GM23338 (cell line): ENCODE data around the gene ICAM3. TPM values are rescaled to one million over a fixed set of nuclear protein-coding genes. Genes with fewer than 3 reads are reported as not detected.

Experiments
- ATAC-seq: fragments of 200-7000 bp; cut with Tn5 transposase; 3 replicates; pipeline ENCODE4 v1.9.1; 2020
- DNase-seq: peaks from one replicate; pipeline ENCODE4 v3.0.0-alpha.2; 2015; ENCODE audit warnings: low spot score
- H2AFZ ChIP-seq: fragments of 200-600 bp; sonication (generic); 2 replicates; pipeline ENCODE4 v1.8.0; 2016; ENCODE audit warnings: antibody characterized with exemption, mild to moderate bottlenecking, moderate library complexity
- H3F3A ChIP-seq: fragments of 200-600 bp; sonication (generic); replicated peaks from 2 replicates; pipeline ENCODE4 v1.8.0; 2017; ENCODE audit warnings: antibody characterized with exemption, mixed run types, low read depth
- H3K27ac ChIP-seq: fragments of 200-600 bp; sonication (generic); 2 replicates; pipeline ENCODE4 v1.6.1; 2016; ENCODE audit warnings: low read depth
- H3K27me3 ChIP-seq: fragments of 200-600 bp; sonication (generic); 2 replicates; pipeline ENCODE4 v1.8.0; 2016; ENCODE audit warnings: mild to moderate bottlenecking, mixed run types, moderate library complexity; ENCODE audit not compliant: insufficient read depth
- H3K36me3 ChIP-seq: fragments of 200-600 bp; sonication (generic); 2 replicates; pipeline ENCODE4 v1.8.0; 2016; ENCODE audit warnings: mild to moderate bottlenecking; ENCODE audit not compliant: insufficient read depth
- H3K4me1 ChIP-seq: fragments of 200-600 bp; sonication (generic); 2 replicates; pipeline ENCODE4 v1.8.0; 2016; ENCODE audit warnings: mild to moderate bottlenecking, moderate library complexity; ENCODE audit not compliant: insufficient read depth
- H3K4me2 ChIP-seq: fragments of 200-600 bp; sonication (generic); 2 replicates; pipeline ENCODE4 v1.7.1; 2017; ENCODE audit warnings: mixed run types
- H3K4me3 ChIP-seq: fragments of 200-600 bp; sonication (generic); 2 replicates; pipeline ENCODE4 v1.6.1; 2016; ENCODE audit warnings: mixed run types
- H3K79me2 ChIP-seq: fragments of 200-600 bp; sonication (generic); replicated peaks from 2 replicates; pipeline ENCODE4 v1.8.0; 2017; ENCODE audit warnings: mild to moderate bottlenecking; ENCODE audit not compliant: insufficient read depth
- H3K9me2 ChIP-seq: fragments of 200-600 bp; sonication (generic); 2 replicates; pipeline ENCODE4 v1.8.0; 2017; ENCODE audit not compliant: insufficient read depth
- H4K20me1 ChIP-seq: fragments of 200-600 bp; sonication (generic); replicated peaks from 2 replicates; pipeline ENCODE4 v1.8.0; 2017; ENCODE audit warnings: mild to moderate bottlenecking; ENCODE audit not compliant: insufficient read depth
- H3K27ac Mint-ChIP-seq: 2 replicates; pipeline ENCODE4 v1.8.0; 2020; ENCODE audit warnings: inconsistent platforms, mild to moderate bottlenecking, moderate library complexity, mixed read lengths
- H3K27me3 Mint-ChIP-seq: 3 replicates; pipeline ENCODE4 v1.8.0; 2022; ENCODE audit warnings: low read depth, mild to moderate bottlenecking, moderate library complexity, mixed read lengths, inconsistent platforms; ENCODE audit not compliant: insufficient read depth, poor library complexity
- H3K36me3 Mint-ChIP-seq: 3 replicates; pipeline ENCODE4 v1.8.0; 2021; ENCODE audit warnings: low read depth, mild to moderate bottlenecking, inconsistent platforms, moderate library complexity, mixed read lengths
- H3K4me1 Mint-ChIP-seq: 3 replicates; pipeline ENCODE4 v1.8.0; 2020; ENCODE audit warnings: mild to moderate bottlenecking, inconsistent platforms, mixed read lengths
- H3K4me3 Mint-ChIP-seq: 3 replicates; pipeline ENCODE4 v1.8.0; 2021; ENCODE audit warnings: moderate library complexity, mild to moderate bottlenecking, inconsistent platforms, mixed read lengths
- H3K9me3 Mint-ChIP-seq: 3 replicates; pipeline ENCODE4 v1.8.0; 2020; ENCODE audit warnings: moderate library complexity, mild to moderate bottlenecking, inconsistent platforms, mixed read lengths
- CREB1 ChIP-seq: fragments of 250-450 bp; sonication (Bioruptor Pico); IDR thresholded peaks from 2 replicates; pipeline ENCODE4 v1.5.0; 2020; ENCODE audit warnings: low read depth, mild to moderate bottlenecking, moderate library complexity
- EZH2 ChIP-seq: fragments of 200-600 bp; sonication (generic); IDR thresholded peaks from one replicate; pipeline ENCODE4 v1.8.0; 2017; ENCODE audit warnings: antibody characterized with exemption, mild to moderate bottlenecking, low read depth; ENCODE audit not compliant: unreplicated experiment
- EZH2phosphoT487 ChIP-seq: fragments of 200-600 bp; sonication (generic); IDR thresholded peaks from one replicate; pipeline ENCODE4 v1.8.1; 2018; ENCODE audit warnings: antibody characterized with exemption; ENCODE audit not compliant: unreplicated experiment
- JUNB ChIP-seq: IDR thresholded peaks from one replicate; pipeline ENCODE4 v1.6.1; 2016; ENCODE audit warnings: antibody characterized with exemption; ENCODE audit not compliant: unreplicated experiment
- NANOG ChIP-seq: IDR thresholded peaks from 2 replicates; pipeline ENCODE4 v1.6.1; 2016; ENCODE audit warnings: antibody characterized with exemption, borderline replicate concordance
- POLR2AphosphoS5 ChIP-seq: IDR thresholded peaks from 2 replicates; pipeline ENCODE4 v1.6.1; 2016; ENCODE audit warnings: antibody characterized with exemption, low read depth
- STAT1 ChIP-seq: IDR thresholded peaks from one replicate; pipeline ENCODE4 v1.6.1; 2016; ENCODE audit warnings: antibody characterized with exemption; ENCODE audit not compliant: unreplicated experiment
- ZNF114 ChIP-seq: fragments of 250-450 bp; sonication (Bioruptor Pico); IDR thresholded peaks from 2 replicates; pipeline ENCODE4 v1.5.0; 2020; ENCODE audit warnings: mild to moderate bottlenecking, moderate library complexity
- ZNF331 ChIP-seq: fragments of 250-450 bp; sonication (Bioruptor Pico); IDR thresholded peaks from 2 replicates; pipeline ENCODE4 v1.5.0; 2020; ENCODE audit warnings: low read depth, mild to moderate bottlenecking, moderate library complexity
- polyA plus RNA-seq: library from polyadenylated mRNA; unstranded; fragments of >200 nt; fragmentation: Nextera tagmentation; extraction: Ambion mirVana; gene quantifications from 2 replicates; pipeline ENCODE4 v1.2.1, GENCODE V29; 2016
- total RNA-seq: library from RNA; depleted of rRNA; stranded (reverse); fragments of >200 nt; shearing (Covaris generic); gene quantifications from 2 replicates; pipeline ENCODE4 v1.2.3, GENCODE V29; 2014
- TF ChIP-seq, protein P1 (sequence below): IDR thresholded peaks from 2 replicates; pipeline ENCODE4 v1.6.1; 2016; ENCODE audit warnings: antibody characterized with exemption
- TF ChIP-seq, protein P2 (sequence below): fragments of 250-450 bp; sonication (Bioruptor Pico); IDR thresholded peaks from 2 replicates; pipeline ENCODE4 v1.5.0; 2020; ENCODE audit warnings: mild to moderate bottlenecking, moderate library complexity
- TF ChIP-seq, protein P3 (sequence below): IDR thresholded peaks from one replicate; pipeline ENCODE4 v1.6.1; 2018; ENCODE audit warnings: antibody characterized with exemption; ENCODE audit not compliant: unreplicated experiment
- TF ChIP-seq, protein P4 (sequence below), 2 experiments: fragments of 200-600 bp in 1 of 2; sonication (generic) in 1 of 2; conservative IDR thresholded peaks; 2 replicates each; pipeline versions ENCODE4 v1.5.1 to v1.6.1; 2016 to 2017; ENCODE audit warnings: antibody characterized with exemption in 2 of 2, low read depth in 2 of 2, mild to moderate bottlenecking in 2 of 2, moderate library complexity in 1 of 2

The ICAM3 gene
- total and polyA plus RNA-seq, 2 experiments from 2014 or later: 9.6 to 14.7 TPM

DNA sequence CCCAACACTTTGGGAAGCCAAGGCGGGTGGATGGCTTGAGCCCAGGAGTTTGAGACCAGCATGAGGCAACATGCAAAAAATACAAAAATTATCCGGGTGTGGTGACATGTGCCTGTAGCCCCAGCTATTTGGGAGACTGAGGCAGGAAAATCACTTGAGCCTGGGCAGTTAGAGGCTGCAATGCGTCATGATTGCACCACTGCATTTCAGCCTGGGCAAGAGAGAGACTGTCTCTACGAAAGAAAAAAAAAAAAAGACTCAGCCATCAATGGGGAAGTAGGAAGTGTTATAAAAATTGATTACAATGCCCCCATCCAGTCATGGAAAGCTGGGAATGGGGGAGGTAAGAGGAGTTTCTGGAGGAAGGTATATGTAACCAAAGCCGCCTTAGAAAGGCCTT, 35.5 kb upstream of the ICAM3 start (continued):
- TF ChIP-seq ZNF331 (CRISPR knock-in tag) (no peak), NANOG (no peak), JUNB (no peak), EZH2 (no peak)

DNA sequence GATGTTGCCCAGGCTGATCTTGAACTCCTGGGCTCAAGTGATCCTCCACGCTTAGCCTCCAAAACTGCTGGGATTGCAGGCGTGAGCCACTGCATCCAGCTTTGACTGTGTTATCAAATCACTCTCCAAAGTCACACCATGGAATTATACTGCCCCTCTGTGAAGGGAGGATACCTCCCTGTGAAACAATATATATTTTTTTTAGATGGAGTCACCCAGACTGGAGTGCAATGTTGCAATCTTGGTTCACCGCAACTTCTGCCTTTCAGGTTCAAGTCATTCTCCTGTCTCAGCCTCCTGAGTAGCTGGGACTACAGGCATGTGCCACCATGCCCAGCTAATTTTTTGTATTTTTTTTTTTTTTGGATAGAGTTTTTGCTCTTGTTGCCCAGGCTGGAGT, 33.3 kb upstream of the ICAM3 start:
- H3K4me1 ChIP-seq: no peaks in the 10 kb centered on the region
- no peaks in the 10 kb centered on the region for H3F3A ChIP-seq
- no peaks in the 10 kb centered on the region for H3K36me3 ChIP-seq
- no peaks in the 10 kb centered on the region for H3K4me1 Mint-ChIP-seq
- no peak overlapping the region for H3K27ac Mint-ChIP-seq
- no peaks in the 10 kb centered on the region for H3K9me3 Mint-ChIP-seq
- ATAC-seq: no peak
- peaks cover 7% of the 10 kb centered on the region for H3K27me3 Mint-ChIP-seq
- H3K79me2 ChIP-seq: no peaks in the 10 kb centered on the region
- no peak overlapping the region for H2AFZ ChIP-seq
- H3K36me3 Mint-ChIP-seq: peaks cover 26% of the 10 kb centered on the region
- DNase-seq: no peak
- no peak overlapping the region for H3K4me2 ChIP-seq
- H3K4me3 ChIP-seq: no peak overlapping the region
- no peaks in the 10 kb centered on the region for H3K27me3 ChIP-seq
- H3K4me3 Mint-ChIP-seq: no peak overlapping the region
- H3K9me2 ChIP-seq: no peaks in the 10 kb centered on the region
- no peaks in the 10 kb centered on the region; the same call in 1 of the 2 replicates for H4K20me1 ChIP-seq
- no peak overlapping the region for H3K27ac ChIP-seq
- TF ChIP-seq CREB1 (no peak), NANOG (no peak), EZH2phosphoT487 (no peak), JUNB (no peak), STAT1 (no peak), ZNF331 (CRISPR knock-in tag) (no peak), ZNF114 (CRISPR knock-in tag) (no peak), POLR2AphosphoS5 (no peak), EZH2 (no peak)
- TF ChIP-seq, protein P1, sequence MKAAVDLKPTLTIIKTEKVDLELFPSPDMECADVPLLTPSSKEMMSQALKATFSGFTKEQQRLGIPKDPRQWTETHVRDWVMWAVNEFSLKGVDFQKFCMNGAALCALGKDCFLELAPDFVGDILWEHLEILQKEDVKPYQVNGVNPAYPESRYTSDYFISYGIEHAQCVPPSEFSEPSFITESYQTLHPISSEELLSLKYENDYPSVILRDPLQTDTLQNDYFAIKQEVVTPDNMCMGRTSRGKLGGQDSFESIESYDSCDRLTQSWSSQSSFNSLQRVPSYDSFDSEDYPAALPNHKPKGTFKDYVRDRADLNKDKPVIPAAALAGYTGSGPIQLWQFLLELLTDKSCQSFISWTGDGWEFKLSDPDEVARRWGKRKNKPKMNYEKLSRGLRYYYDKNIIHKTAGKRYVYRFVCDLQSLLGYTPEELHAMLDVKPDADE: no peak
- TF ChIP-seq, protein P2, sequence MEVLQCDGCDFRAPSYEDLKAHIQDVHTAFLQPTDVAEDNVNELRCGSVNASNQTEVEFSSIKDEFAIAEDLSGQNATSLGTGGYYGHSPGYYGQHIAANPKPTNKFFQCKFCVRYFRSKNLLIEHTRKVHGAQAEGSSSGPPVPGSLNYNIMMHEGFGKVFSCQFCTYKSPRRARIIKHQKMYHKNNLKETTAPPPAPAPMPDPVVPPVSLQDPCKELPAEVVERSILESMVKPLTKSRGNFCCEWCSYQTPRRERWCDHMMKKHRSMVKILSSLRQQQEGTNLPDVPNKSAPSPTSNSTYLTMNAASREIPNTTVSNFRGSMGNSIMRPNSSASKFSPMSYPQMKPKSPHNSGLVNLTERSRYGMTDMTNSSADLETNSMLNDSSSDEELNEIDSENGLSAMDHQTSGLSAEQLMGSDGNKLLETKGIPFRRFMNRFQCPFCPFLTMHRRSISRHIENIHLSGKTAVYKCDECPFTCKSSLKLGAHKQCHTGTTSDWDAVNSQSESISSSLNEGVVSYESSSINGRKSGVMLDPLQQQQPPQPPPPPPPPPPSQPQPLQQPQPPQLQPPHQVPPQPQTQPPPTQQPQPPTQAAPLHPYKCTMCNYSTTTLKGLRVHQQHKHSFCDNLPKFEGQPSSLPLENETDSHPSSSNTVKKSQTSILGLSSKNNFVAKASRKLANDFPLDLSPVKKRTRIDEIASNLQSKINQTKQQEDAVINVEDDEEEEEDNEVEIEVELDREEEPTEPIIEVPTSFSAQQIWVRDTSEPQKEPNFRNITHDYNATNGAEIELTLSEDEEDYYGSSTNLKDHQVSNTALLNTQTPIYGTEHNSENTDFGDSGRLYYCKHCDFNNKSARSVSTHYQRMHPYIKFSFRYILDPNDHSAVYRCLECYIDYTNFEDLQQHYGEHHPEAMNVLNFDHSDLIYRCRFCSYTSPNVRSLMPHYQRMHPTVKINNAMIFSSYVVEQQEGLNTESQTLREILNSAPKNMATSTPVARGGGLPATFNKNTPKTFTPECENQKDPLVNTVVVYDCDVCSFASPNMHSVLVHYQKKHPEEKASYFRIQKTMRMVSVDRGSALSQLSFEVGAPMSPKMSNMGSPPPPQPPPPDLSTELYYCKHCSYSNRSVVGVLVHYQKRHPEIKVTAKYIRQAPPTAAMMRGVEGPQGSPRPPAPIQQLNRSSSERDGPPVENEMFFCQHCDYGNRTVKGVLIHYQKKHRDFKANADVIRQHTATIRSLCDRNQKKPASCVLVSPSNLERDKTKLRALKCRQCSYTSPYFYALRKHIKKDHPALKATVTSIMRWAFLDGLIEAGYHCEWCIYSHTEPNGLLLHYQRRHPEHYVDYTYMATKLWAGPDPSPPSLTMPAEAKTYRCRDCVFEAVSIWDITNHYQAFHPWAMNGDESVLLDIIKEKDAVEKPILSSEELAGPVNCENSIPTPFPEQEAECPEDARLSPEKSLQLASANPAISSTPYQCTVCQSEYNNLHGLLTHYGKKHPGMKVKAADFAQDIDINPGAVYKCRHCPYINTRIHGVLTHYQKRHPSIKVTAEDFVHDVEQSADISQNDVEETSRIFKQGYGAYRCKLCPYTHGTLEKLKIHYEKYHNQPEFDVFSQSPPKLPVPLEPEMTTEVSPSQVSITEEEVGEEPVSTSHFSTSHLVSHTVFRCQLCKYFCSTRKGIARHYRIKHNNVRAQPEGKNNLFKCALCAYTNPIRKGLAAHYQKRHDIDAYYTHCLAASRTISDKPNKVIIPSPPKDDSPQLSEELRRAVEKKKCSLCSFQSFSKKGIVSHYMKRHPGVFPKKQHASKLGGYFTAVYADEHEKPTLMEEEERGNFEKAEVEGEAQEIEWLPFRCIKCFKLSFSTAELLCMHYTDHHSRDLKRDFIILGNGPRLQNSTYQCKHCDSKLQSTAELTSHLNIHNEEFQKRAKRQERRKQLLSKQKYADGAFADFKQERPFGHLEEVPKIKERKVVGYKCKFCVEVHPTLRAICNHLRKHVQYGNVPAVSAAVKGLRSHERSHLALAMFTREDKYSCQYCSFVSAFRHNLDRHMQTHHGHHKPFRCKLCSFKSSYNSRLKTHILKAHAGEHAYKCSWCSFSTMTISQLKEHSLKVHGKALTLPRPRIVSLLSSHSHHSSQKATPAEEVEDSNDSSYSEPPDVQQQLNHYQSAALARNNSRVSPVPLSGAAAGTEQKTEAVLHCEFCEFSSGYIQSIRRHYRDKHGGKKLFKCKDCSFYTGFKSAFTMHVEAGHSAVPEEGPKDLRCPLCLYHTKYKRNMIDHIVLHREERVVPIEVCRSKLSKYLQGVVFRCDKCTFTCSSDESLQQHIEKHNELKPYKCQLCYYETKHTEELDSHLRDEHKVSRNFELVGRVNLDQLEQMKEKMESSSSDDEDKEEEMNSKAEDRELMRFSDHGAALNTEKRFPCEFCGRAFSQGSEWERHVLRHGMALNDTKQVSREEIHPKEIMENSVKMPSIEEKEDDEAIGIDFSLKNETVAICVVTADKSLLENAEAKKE (CRISPR knock-in tag): no peak
- TF ChIP-seq, protein P3, sequence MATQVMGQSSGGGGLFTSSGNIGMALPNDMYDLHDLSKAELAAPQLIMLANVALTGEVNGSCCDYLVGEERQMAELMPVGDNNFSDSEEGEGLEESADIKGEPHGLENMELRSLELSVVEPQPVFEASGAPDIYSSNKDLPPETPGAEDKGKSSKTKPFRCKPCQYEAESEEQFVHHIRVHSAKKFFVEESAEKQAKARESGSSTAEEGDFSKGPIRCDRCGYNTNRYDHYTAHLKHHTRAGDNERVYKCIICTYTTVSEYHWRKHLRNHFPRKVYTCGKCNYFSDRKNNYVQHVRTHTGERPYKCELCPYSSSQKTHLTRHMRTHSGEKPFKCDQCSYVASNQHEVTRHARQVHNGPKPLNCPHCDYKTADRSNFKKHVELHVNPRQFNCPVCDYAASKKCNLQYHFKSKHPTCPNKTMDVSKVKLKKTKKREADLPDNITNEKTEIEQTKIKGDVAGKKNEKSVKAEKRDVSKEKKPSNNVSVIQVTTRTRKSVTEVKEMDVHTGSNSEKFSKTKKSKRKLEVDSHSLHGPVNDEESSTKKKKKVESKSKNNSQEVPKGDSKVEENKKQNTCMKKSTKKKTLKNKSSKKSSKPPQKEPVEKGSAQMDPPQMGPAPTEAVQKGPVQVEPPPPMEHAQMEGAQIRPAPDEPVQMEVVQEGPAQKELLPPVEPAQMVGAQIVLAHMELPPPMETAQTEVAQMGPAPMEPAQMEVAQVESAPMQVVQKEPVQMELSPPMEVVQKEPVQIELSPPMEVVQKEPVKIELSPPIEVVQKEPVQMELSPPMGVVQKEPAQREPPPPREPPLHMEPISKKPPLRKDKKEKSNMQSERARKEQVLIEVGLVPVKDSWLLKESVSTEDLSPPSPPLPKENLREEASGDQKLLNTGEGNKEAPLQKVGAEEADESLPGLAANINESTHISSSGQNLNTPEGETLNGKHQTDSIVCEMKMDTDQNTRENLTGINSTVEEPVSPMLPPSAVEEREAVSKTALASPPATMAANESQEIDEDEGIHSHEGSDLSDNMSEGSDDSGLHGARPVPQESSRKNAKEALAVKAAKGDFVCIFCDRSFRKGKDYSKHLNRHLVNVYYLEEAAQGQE: no peak
- TF ChIP-seq, protein P4, sequence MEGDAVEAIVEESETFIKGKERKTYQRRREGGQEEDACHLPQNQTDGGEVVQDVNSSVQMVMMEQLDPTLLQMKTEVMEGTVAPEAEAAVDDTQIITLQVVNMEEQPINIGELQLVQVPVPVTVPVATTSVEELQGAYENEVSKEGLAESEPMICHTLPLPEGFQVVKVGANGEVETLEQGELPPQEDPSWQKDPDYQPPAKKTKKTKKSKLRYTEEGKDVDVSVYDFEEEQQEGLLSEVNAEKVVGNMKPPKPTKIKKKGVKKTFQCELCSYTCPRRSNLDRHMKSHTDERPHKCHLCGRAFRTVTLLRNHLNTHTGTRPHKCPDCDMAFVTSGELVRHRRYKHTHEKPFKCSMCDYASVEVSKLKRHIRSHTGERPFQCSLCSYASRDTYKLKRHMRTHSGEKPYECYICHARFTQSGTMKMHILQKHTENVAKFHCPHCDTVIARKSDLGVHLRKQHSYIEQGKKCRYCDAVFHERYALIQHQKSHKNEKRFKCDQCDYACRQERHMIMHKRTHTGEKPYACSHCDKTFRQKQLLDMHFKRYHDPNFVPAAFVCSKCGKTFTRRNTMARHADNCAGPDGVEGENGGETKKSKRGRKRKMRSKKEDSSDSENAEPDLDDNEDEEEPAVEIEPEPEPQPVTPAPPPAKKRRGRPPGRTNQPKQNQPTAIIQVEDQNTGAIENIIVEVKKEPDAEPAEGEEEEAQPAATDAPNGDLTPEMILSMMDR (conservative IDR thresholded peaks at IDR 0.05; ENCODE audit: low read depth in 2 of 2): no peak
